ENCODE measurements around the gene ETV2.
"Not testable (repeated sequence)": the region's sequence is repeated elsewhere in the genome, so short reads cannot be mapped to it uniquely, and the experiment has no call there.

Gene ETV2

GRCh38 chr19:35648017-35648961 lies 6.7 kb downstream of the ETV2 start, which contains the start of gene COX6B1:
Gene COX6B1, plus strand, starts transcription at chr19:35648323. Its CDS starts 2,921 bp downstream, at chr19:35651244.
- Histone ChIP-seq H3K27me3 (ENCODE audit: insufficient read depth, low read depth, severe bottlenecking) (no peaks in the 10 kb centered on the region), H3K36me3 (peaks cover 24% of the 10 kb centered on the region), H3K27ac (peak within 1 kb of the TSS; percentile 85), H3K9me3 (ENCODE audit: severe bottlenecking) (no peaks in the 10 kb centered on the region), H3K4me3 (ENCODE audit: low read depth, low read length) (peak within 1 kb of the TSS; percentile 93)
- TF ChIP-seq CTCF (IDR thresholded peaks at IDR 0.05; ENCODE audit: low read depth, low read length): no peak
- peak; percentile 96 for DNase-seq

GRCh38 chr19:35650581-35650980 lies 9.0 kb downstream of the ETV2 start:
- Histone ChIP-seq H3K36me3 (peaks cover 42% of the 10 kb centered on the region), H3K27ac (no peak overlapping the region)
- DNase-seq: no peak

GRCh38 chr19:35654828-35655227 lies 13.3 kb downstream of the ETV2 start:
- H3K27ac ChIP-seq; H3K9me3 ChIP-seq (ENCODE audit: severe bottlenecking); H3K27me3 ChIP-seq (ENCODE audit: insufficient read depth, low read depth, severe bottlenecking); DNase-seq; H3K4me3 ChIP-seq (ENCODE audit: low read depth, low read length): not testable (repeated sequence)
- peaks cover 76% of the 10 kb centered on the region for H3K36me3 ChIP-seq

More at GRCh38 chr19:35650581-35650980, 9.0 kb downstream of the ETV2 start:
- no peak for TF ChIP-seq CTCF (IDR thresholded peaks at IDR 0.05; ENCODE audit: low read depth, low read length)
- Histone ChIP-seq H3K4me3 (ENCODE audit: low read depth, low read length) (no peak overlapping the region), H3K27me3 (ENCODE audit: insufficient read depth, low read depth, severe bottlenecking) (no peaks in the 10 kb centered on the region), H3K9me3 (ENCODE audit: severe bottlenecking) (no peaks in the 10 kb centered on the region)

- Histone ChIP-seq H3K9me3 (ENCODE audit: severe bottlenecking) (no peaks in the 10 kb centered on the region), H3K36me3 (peaks cover 80% of the 10 kb centered on the region), H3K4me3 (ENCODE audit: low read depth, low read length) (no peak overlapping the region), H3K27me3 (ENCODE audit: insufficient read depth, low read depth, severe bottlenecking) (no peaks in the 10 kb centered on the region), H3K27ac (no peak overlapping the region)
- DNase-seq: no peak
- no peak for TF ChIP-seq CTCF (IDR thresholded peaks at IDR 0.05; ENCODE audit: low read depth, low read length)
Measured at GRCh38 chr19:35655600-35655999, 14.1 kb downstream of the ETV2 start.

GRCh38 chr19:35656700-35657099 lies 15.2 kb downstream of the ETV2 start:
- peaks cover 73% of the 10 kb centered on the region for H3K36me3 ChIP-seq
- H3K27ac ChIP-seq: no peak overlapping the region
- H3K27me3 ChIP-seq (ENCODE audit: insufficient read depth, low read depth, severe bottlenecking): no peaks in the 10 kb centered on the region
- H3K4me3 ChIP-seq (ENCODE audit: low read depth, low read length): no peak overlapping the region
- no peak for DNase-seq
- TF ChIP-seq CTCF (IDR thresholded peaks at IDR 0.05; ENCODE audit: low read depth, low read length): no peak
- no peaks in the 10 kb centered on the region for H3K9me3 ChIP-seq (ENCODE audit: severe bottlenecking)

GRCh38 chr19:35657904-35658700 lies 16.6 kb downstream of the ETV2 start:
- TF ChIP-seq CTCF (IDR thresholded peaks at IDR 0.05; ENCODE audit: low read depth, low read length): peak; percentile 25; the same call in 1 of the 2 replicates
- Histone ChIP-seq H3K27ac (no peak overlapping the region), H3K4me3 (ENCODE audit: low read depth, low read length) (no peak overlapping the region), H3K36me3 (peaks cover 80% of the 10 kb centered on the region), H3K9me3 (ENCODE audit: severe bottlenecking) (no peaks in the 10 kb centered on the region), H3K27me3 (ENCODE audit: insufficient read depth, low read depth, severe bottlenecking) (no peaks in the 10 kb centered on the region)
- DNase-seq: no peak

All from WERI-Rb-1 (cell line).